GM21619 (cell line): ENCODE results near the gene SNRNP25.

Experiments used
- ATAC-seq: cut with Tn5 transposase; IDR thresholded peaks from one replicate; pipeline ENCODE4 v1.9.1; 2021; ENCODE audit not compliant: unreplicated experiment

Gene SNRNP25

GRCh38 chr16:77273-77806, 23.7 kb downstream of the SNRNP25 start:
- peak; percentile 28 for ATAC-seq

DNA sequence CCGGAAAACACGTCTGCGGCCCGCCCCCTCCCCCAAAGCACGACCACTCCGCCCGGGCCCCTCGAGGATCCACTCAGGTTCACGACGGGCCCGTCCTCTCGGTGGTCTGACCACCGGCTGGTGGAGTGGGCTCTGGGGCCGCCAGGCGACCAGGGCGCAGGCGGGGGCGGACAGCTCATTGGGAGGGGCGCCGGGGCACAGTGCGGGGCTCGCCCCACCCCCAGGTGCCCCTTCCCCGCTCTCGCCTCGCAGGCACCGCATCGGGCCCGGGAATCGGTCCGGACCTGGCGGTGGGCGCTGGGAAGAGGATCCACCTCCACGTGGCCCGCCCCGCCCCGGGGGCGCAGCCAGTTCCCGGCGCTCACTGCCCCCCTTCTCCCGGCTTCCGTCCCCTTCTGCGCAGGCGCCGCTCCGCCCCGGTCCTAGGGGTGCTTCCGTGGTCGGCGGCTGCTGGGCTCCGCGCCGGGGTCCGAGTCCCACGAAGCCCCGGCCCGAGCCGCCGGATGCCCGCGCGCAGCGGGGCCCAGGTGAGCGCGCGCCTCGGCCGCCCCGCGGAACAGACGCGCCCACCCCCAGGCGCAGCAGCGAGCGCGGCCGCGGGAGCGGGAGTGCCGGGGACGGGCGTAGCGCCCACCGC, 24.3 kb downstream of the SNRNP25 start, which contains the start of gene MPG:
Gene MPG, plus strand, starts transcription at position 419 of the 637 bp plus-strand sequence. Its CDS starts 85 bp downstream, at position 504.
- peak; percentile 65 for ATAC-seq

DNA sequence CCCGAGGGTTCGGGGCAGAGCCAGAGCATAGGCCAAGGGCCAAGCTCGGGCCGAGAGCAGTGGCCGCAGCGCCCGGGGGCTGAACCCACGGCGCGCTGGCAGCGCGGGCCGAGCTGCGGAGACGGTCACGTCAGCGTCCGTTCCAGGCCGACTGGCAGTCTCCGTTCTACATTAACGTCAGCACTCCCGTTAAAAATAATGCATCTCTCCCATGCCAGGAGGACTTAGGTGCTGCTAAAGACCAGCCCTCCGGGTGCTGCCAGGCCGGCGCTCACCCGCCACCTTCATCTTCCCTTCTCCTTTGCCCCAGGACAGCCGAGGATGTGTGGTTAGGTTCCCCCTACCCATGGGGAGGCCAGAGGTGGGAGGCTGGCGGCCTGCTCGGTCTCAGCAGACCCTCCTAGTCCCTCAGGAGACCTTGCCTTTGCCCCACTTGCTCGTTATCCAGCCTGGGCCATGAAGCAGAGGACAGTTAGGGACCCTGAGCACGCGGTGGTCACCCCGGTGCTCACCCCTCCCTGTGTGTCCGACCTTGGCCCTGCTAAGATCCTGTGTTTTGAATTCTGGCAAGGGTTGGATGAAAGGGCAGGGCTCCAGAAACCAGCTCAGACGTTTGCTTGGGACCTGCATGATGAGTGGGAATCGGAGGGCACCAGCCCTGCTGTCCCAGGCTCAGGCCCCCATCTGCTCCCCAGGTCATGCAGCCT, 25.0 kb downstream of the SNRNP25 start:
- peak; percentile 8 for ATAC-seq

DNA sequence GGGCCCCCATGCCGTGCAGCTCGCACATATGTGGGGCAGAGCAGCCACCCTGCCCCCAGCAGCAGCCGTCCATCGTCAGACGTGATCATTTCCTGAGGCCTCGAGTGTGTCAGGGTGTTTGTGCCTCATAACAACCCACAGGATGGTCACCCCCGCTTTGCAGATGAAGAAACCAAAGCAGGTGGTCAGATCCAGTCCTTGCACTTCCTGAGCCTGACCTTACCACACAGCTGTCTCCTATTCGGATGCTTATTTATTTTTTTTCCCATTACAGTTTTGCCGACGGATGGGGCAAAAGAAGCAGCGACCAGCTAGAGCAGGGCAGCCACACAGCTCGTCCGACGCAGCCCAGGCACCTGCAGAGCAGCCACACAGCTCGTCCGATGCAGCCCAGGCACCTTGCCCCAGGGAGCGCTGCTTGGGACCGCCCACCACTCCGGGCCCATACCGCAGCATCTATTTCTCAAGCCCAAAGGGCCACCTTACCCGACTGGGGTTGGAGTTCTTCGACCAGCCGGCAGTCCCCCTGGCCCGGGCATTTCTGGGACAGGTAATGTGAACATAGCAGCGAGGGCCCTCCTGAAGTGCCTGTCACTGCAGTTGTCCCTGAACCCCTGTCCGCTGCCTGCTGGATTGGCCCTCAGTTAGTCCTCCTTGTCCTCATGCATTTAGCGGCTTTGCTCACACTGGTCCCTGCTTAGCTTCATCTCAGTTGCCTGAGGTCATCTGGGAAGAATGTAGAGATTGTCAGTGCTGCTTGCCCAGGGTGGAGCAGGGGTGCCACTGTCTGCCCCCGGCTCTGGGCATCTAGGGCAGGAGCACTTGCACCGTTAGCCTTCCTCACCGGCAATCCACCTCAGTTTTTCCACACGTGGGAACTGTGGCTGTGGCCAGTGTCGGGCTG, 25.8 kb downstream of the SNRNP25 start:
- ATAC-seq: no peak

DNA sequence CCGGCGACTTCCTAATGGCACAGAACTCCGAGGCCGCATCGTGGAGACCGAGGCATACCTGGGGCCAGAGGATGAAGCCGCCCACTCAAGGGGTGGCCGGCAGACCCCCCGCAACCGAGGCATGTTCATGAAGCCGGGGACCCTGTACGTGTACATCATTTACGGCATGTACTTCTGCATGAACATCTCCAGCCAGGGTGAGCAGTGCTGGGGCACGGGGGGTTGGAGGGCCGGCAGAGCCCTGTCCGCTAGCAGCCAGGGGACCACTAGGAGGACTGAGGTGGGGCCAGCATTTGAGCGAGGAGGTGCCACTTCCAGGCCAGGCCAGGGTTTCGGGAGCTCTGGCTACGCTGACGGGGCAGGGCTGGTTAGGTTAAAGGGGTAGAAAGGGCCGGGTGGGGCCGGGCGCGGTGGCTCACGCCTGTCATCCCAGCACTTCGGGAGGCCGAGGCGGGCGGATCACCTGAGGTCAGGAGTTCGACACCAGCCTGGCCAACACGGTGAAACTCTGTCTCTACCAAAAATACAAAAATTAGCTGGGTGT, 29.5 kb downstream of the SNRNP25 start:
- ATAC-seq: no peak

- ATAC-seq: no peak
Measured at GRCh38 chr16:83781-84615, 30.4 kb downstream of the SNRNP25 start.

GRCh38 chr16:84718-85406, 31.2 kb downstream of the SNRNP25 start:
- peak; percentile 64 for ATAC-seq

DNA sequence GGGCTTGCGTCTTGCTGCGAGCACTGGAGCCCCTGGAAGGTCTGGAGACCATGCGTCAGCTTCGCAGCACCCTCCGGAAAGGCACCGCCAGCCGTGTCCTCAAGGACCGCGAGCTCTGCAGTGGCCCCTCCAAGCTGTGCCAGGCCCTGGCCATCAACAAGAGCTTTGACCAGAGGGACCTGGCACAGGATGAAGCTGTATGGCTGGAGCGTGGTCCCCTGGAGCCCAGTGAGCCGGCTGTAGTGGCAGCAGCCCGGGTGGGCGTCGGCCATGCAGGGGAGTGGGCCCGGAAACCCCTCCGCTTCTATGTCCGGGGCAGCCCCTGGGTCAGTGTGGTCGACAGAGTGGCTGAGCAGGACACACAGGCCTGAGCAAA, 31.8 kb downstream of the SNRNP25 start:
- ATAC-seq: peak; percentile 5

GRCh38 chr16:85865-86264, 32.2 kb downstream of the SNRNP25 start:
- no peak for ATAC-seq

DNA sequence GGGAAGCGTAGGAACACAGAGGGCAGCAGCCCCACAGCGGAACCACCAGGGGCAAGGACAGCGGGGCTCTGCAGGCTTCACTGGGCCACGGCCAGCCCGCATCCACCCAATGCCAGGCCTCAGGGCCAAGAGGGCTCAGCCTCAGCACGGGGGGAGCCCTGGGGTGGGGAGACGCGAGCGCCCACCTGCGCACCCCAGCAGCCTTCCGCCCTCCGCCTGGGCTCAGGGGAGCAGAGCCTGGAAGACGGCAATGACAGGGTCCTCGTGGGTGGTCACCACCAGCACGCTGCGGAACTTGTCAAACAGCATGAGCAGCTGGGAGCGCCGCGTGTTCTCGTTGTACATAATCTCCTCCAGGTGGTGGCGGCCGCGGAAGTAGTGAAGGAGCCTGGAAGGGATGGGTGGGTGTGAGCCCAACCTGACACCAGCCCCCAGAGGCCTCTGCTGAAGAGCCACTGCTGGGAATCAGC, 32.9 kb downstream of the SNRNP25 start:
- no peak for ATAC-seq

GRCh38 chr16:88613-89012, 35.0 kb downstream of the SNRNP25 start:
- ATAC-seq: no peak

- no peak for ATAC-seq
Measured at GRCh38 chr16:89391-90302, 36.0 kb downstream of the SNRNP25 start.

GRCh38 chr16:91484-91883, 37.9 kb downstream of the SNRNP25 start:
- no peak for ATAC-seq

- ATAC-seq: no peak
Measured at GRCh38 chr16:92431-93339, 39.1 kb downstream of the SNRNP25 start.

- no peak for ATAC-seq
Measured at GRCh38 chr16:94918-95265, 41.3 kb downstream of the SNRNP25 start.

DNA sequence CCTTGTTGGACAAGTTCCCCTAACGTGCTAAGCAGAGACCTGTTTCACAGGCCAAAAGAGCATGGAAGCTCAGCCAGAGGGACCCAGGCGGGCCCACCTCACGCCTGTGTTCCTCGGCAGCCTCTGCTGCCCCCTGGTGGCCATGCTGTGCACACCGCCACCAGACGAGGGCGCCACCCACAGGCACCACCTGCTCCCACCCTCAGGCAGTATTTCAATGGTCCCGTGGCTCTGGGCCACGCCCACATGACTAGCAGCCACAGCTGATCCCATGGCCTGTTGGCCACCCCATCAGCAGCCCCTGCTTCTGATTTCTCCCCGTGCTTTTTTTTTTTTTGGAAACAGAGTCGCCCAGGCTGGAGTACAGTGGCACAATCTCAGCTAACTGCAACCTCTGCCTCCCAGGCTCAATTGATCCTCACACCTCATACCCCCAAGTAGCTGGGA, 43.3 kb downstream of the SNRNP25 start:
- ATAC-seq: peak; percentile 66

DNA sequence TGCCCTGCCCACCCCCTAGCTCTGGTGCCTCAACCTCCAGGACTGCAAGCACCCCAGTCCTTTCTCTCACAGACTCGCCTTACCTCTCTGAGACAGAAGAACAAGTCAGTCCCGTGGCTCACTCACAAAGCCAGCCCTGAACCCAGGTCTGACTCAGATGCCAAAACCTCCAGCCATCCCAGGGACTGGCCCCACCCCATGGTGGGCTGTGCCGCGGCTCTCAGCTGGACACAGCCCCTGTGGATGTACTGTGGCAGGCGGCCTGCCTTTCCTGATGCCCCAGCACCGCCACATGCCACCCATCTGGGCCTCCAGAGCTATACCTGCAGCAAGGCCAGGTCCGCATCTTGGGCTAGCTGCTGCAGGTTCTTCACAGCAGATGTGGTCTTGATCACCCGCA, 44.2 kb downstream of the SNRNP25 start:
- ATAC-seq: no peak
